Upper lobe of left lung (tissue), 6 donors: Measurements from ENCODE around the gene FAF1. TPM values are rescaled to one million over a fixed set of nuclear protein-coding genes. Genes with fewer than 3 reads are reported as not detected.
A peak's percentile ranks its signal among the peaks of the same experiment; 100 is the strongest.
"Not testable (repeated sequence)": the region's sequence is repeated elsewhere in the genome, so short reads cannot be mapped to it uniquely, and the experiment has no call there.

ENCODE experiments used
- ATAC-seq, 2 donors: fragments of 200-7000 bp; cut with Tn5 transposase; one replicate each; pipeline ENCODE4 v1.9.1; 2022; ENCODE audit warnings: mild to moderate bottlenecking in 2 of 2, moderate library complexity in 2 of 2; ENCODE audit not compliant: low FRiP score in 2 of 2
- DNase-seq, 2 donors: peaks; one replicate each; pipeline ENCODE4 v3.0.0-alpha.2; 2019 to 2020
- H3K27ac ChIP-seq, 4 donors: fragments of 200-600 bp; sonication (generic); one replicate each; pipeline ENCODE4 v1.5.1; 2016 to 2019
- H3K27me3 ChIP-seq, 4 donors: fragments of 200-600 bp; sonication (generic); one replicate each; pipeline ENCODE4 v1.5.1; 2017 to 2019
- H3K36me3 ChIP-seq, 4 donors: fragments of 200-600 bp; sonication (generic); one replicate each; pipeline ENCODE4 v1.5.1; 2016 to 2019
- H3K4me1 ChIP-seq, 4 donors: fragments of 200-600 bp; sonication (generic); one replicate each; pipeline ENCODE4 v1.5.1; 2018 to 2019
- H3K4me3 ChIP-seq, 4 donors: fragments of 200-600 bp; sonication (generic); one replicate each; pipeline ENCODE4 v1.5.1; 2017 to 2019; ENCODE audit warnings: mild to moderate bottlenecking in 2 of 4, moderate library complexity in 1 of 4
- H3K9me3 ChIP-seq, 4 donors: fragments of 200-600 bp; sonication (generic); one replicate each; pipeline ENCODE4 v1.5.1; 2018 to 2019
- CTCF ChIP-seq, 6 experiments: fragments of 450-650 bp in 4 of 6; fragments of 200-600 bp in 2 of 6; sonication (generic) in 2 of 6; IDR thresholded peaks; one replicate each; pipeline ENCODE4 v1.5.1; 2016 to 2019; ENCODE audit warnings: antibody characterized with exemption in 6 of 6
- EP300 ChIP-seq, 4 donors: sonication (generic); formaldehyde crosslinking; IDR thresholded peaks; one replicate each; pipeline ENCODE4 v1.5.1; 2017; ENCODE audit warnings: antibody characterized with exemption in 4 of 4, control low read depth in 2 of 4
- POLR2A ChIP-seq, 4 donors: fragments of 450-650 bp; IDR thresholded peaks; one replicate each; pipeline ENCODE4 v1.5.1; 2016 to 2017; ENCODE audit warnings: antibody characterized with exemption in 4 of 4, mild to moderate bottlenecking in 2 of 4
- POLR2AphosphoS5 ChIP-seq, 2 donors: sonication (generic); formaldehyde crosslinking; IDR thresholded peaks; one replicate each; pipeline ENCODE4 v1.5.1; 2017; ENCODE audit warnings: antibody characterized with exemption in 2 of 2
- WGBS, 2 donors: methylation state at CpG; one replicate each; pipeline ENCODE4 v1.1.5; 2017 to 2018; 5-methylcytosine and 5-hydroxymethylcytosine counted together
- total RNA-seq, 6 donors: library from RNA; depleted of rRNA in 4 of 6; stranded (reverse); fragments of >200 nt in 4 of 6; gene quantifications; one replicate each; pipeline versions ENCODE4 v1.1.0 to v1.2.1, GENCODE V29; 2016 to 2021
- donor health status: DM: no; HTN: no; CAD: no; lungs with moderate emphysema.
- donor health status: DM: no; HTN: yes; CAD: no; lungs with severe emphysema.

FAF1 gene
- total RNA-seq, 6 donors from 2014 or later = 30.2 to 52.3 (median 35.0) TPM

- WGBS, 2 donors = 74 to 84% methylated on average over 4 of the region's 4 CpGs
- H3K36me3 ChIP-seq = peaks cover 0 to 4% (median 0%) of the 10 kb centered on the region in 4 donors
- TF ChIP-seq POLR2AphosphoS5 (IDR thresholded peaks at IDR 0.05) (no peak), CTCF (IDR thresholded peaks at IDR 0.05) (no peak), POLR2A (IDR thresholded peaks at IDR 0.05) (no peak), EP300 (IDR thresholded peaks at IDR 0.05) (no peak)
Measured at GRCh38 chr1:50720457-50721053, 239.5 kb downstream of the FAF1 start.

DNA sequence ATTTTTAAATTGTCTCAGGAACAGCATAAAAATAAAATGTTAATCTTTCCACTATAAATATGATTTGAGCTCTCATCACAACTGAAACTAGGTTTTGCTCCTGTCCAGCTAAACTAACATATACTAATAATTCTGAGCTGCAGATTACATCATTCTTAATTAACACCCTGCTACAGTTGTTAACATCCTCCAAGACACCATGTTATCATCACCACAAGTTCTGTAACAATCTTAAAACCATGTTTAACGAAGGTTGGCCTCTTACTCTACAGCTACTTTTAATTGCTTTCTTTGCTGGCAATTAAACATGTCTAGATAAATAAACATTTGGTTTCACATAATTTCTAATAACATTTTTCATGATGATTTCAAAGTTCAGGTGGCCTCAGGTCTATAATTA, 240.9 kb downstream of the FAF1 start:
- H3K4me1 ChIP-seq = no peaks in the 10 kb centered on the region
- no peaks in the 10 kb centered on the region for H3K27me3 ChIP-seq
- WGBS, 2 donors = 91 to 93% methylated on average over 1 of the region's 1 CpG
- ATAC-seq (no peak), DNase-seq (no peak)
- TF ChIP-seq POLR2A (IDR thresholded peaks at IDR 0.05) (no peak), EP300 (IDR thresholded peaks at IDR 0.05) (no peak), CTCF (IDR thresholded peaks at IDR 0.05) (no peak), POLR2AphosphoS5 (IDR thresholded peaks at IDR 0.05) (no peak)
- H3K27ac ChIP-seq = no peak overlapping the region
- H3K9me3 ChIP-seq = no peaks in the 10 kb centered on the region
- peaks cover 0 to 4% (median 0%) of the 10 kb centered on the region in 4 donors for H3K36me3 ChIP-seq
- no peak overlapping the region for H3K4me3 ChIP-seq

More at GRCh38 chr1:50720457-50721053, 239.5 kb downstream of the FAF1 start:
- H3K4me3 ChIP-seq = no peak overlapping the region
- DNase-seq (no peak), ATAC-seq (no peak)
- no peaks in the 10 kb centered on the region for H3K9me3 ChIP-seq
- H3K27ac ChIP-seq = no peak overlapping the region
- no peaks in the 10 kb centered on the region for H3K27me3 ChIP-seq
- no peaks in the 10 kb centered on the region for H3K4me1 ChIP-seq

GRCh38 chr1:50717327-50717726, 242.7 kb downstream of the FAF1 start:
- Histone ChIP-seq H3K27me3 (no peaks in the 10 kb centered on the region), H3K9me3 (no peaks in the 10 kb centered on the region), H3K36me3 (peaks cover 0 to 4% (median 0%) of the 10 kb centered on the region in 4 donors), H3K4me1 (no peaks in the 10 kb centered on the region), H3K27ac (no peak overlapping the region), H3K4me3 (no peak overlapping the region)
- TF ChIP-seq CTCF (IDR thresholded peaks at IDR 0.05) (no peak), EP300 (IDR thresholded peaks at IDR 0.05) (no peak), POLR2A (IDR thresholded peaks at IDR 0.05) (no peak), POLR2AphosphoS5 (IDR thresholded peaks at IDR 0.05) (no peak)
- DNase-seq = no peak
- no peak for ATAC-seq
- 95 to 97% methylated on average over 1 of the region's 1 CpG for WGBS, 2 donors

DNA sequence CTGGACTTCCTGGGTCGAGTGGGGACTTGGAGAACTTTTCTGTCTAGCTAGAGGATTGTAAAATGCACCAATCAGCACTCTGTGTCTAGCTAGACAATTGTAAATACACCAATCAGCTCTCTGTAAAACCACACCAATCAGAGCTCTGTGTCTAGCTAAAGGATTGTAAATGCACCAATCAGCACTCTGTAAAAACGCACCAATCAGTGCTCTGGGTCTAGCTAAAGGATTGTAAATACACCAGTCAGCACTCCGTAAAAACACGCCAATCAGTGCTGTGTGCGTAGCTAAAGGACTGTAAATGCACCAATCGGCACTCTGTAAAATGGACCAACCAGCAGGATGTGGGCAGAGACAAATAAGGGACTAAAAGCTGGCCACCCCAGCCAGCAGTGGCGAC, 243.6 kb downstream of the FAF1 start:
- not testable (repeated sequence) for H3K27ac ChIP-seq, DNase-seq, H3K4me3 ChIP-seq, H3K27me3 ChIP-seq, H3K36me3 ChIP-seq, H3K9me3 ChIP-seq, ATAC-seq, H3K4me1 ChIP-seq
- WGBS, 2 donors = 92 to 96% methylated on average over 7 of the region's 7 CpGs

DNA sequence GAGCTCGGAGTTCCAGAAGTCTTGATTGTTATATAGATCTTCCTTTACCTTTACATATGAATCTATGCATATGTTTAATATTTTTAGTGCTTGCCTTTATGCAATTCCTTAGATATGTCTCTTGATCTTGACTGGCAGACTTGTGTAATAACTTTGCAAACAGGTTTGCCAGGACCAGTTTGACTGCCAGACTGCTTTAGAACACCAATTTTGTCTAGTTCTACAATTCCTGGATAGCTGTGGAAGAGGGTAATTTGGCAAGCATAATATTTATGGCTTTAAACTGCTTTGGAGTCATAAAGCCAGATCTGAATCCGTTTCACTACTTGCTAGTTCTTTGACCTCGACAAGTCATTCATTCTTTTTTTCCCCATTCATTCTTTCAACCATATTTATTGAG, 250.0 kb downstream of the FAF1 start:
- Histone ChIP-seq H3K27me3 (no peaks in the 10 kb centered on the region), H3K36me3 (no peaks in the 10 kb centered on the region), H3K9me3 (no peaks in the 10 kb centered on the region), H3K4me1 (peaks cover 0 to 7% (median 0%) of the 10 kb centered on the region in 4 donors), H3K4me3 (no peak overlapping the region), H3K27ac (no peak overlapping the region)
- no peak for TF ChIP-seq POLR2A (IDR thresholded peaks at IDR 0.05)
- no peak for TF ChIP-seq CTCF (IDR thresholded peaks at IDR 0.05)
- no peak for TF ChIP-seq POLR2AphosphoS5 (IDR thresholded peaks at IDR 0.05)
- no peak for TF ChIP-seq EP300 (IDR thresholded peaks at IDR 0.05)
- WGBS, 2 donors = 74 to 86% methylated on average over 3 of the region's 3 CpGs
- DNase-seq (peak in 1 of 2 donors; percentile 36), ATAC-seq (no peak)
